CD14-positive monocyte (primary cell): ENCODE measurements around the gene SUN5. TPM values are rescaled to one million over a fixed set of nuclear protein-coding genes. Genes with fewer than 3 reads are reported as not detected.

ENCODE experiments used
- DNase-seq, 3 donors: peaks; one replicate each; pipeline ENCODE4 v3.0.0-alpha.2; 2011 to 2022
- H2AFZ ChIP-seq: 2 replicates; pipeline ENCODE4 v1.6.0; 2012; ENCODE audit warnings: mild to moderate bottlenecking, low read depth, low read length, inconsistent platforms; ENCODE audit not compliant: insufficient read depth, poor library complexity, severe bottlenecking
- H3K27ac ChIP-seq, 2 donors: 1 replicate in 1 of 2; 2 replicates in 1 of 2; pipeline ENCODE4 v1.5.1; 2012 to 2013; ENCODE audit warnings: low read length in 2 of 2, control low read depth in 1 of 2, inconsistent platforms in 1 of 2, low read depth in 1 of 2, mild to moderate bottlenecking in 1 of 2
- H3K27me3 ChIP-seq, 2 donors: one replicate each; pipeline versions ENCODE4 v1.6.0 to v1.6.1; 2011 to 2013; ENCODE audit warnings: low read length in 2 of 2; ENCODE audit not compliant: control insufficient read depth in 2 of 2, insufficient read depth in 2 of 2
- H3K36me3 ChIP-seq, 2 donors: replicated peaks in 1 of 2; 1 replicate in 1 of 2; 2 replicates in 1 of 2; pipeline versions ENCODE4 v1.5.1 to v1.6.1; 2012 to 2013; ENCODE audit warnings: low read length in 2 of 2, control low read depth in 1 of 2, inconsistent platforms in 1 of 2, mild to moderate bottlenecking in 1 of 2; ENCODE audit not compliant: insufficient read depth in 2 of 2, control insufficient read depth in 1 of 2
- H3K4me1 ChIP-seq, 2 donors: 1 replicate in 1 of 2; 2 replicates in 1 of 2; pipeline versions ENCODE4 v1.5.1 to v1.6.1; 2012 to 2013; ENCODE audit warnings: low read length in 2 of 2, control low read depth in 1 of 2, inconsistent platforms in 1 of 2, mild to moderate bottlenecking in 1 of 2, moderate library complexity in 1 of 2; ENCODE audit not compliant: insufficient read depth in 2 of 2, control insufficient read depth in 1 of 2
- H3K4me2 ChIP-seq: replicated peaks from 2 replicates; pipeline ENCODE3; 2012; ENCODE audit warnings: low read length, moderate library complexity, mild to moderate bottlenecking; ENCODE audit not compliant: poor library complexity, severe bottlenecking; ENCODE audit errors: extremely low read depth
- H3K4me3 ChIP-seq, 3 experiments: fragments of 200-600 bp in 1 of 3; sonication (generic) in 1 of 3; replicated peaks in 1 of 3; 1 replicate in 2 of 3; 2 replicates in 1 of 3; pipeline ENCODE4 v1.5.1; 2011 to 2013; ENCODE audit warnings: low read length in 3 of 3, mild to moderate bottlenecking in 3 of 3, control low read depth in 2 of 3, low read depth in 2 of 3, inconsistent platforms in 1 of 3, moderate library complexity in 1 of 3
- H3K79me2 ChIP-seq: 2 replicates; pipeline ENCODE4 v1.6.0; 2012; ENCODE audit warnings: mild to moderate bottlenecking, control low read depth, inconsistent platforms, low read length, moderate library complexity; ENCODE audit not compliant: insufficient read depth
- H3K9ac ChIP-seq: 2 replicates; pipeline ENCODE4 v1.6.0; 2017; ENCODE audit warnings: low read length, mild to moderate bottlenecking; ENCODE audit not compliant: insufficient read depth, poor library complexity, severe bottlenecking
- H3K9me3 ChIP-seq, 2 donors: replicated peaks in 1 of 2; 1 replicate in 1 of 2; 2 replicates in 1 of 2; pipeline versions ENCODE4 v1.5.1 to v1.6.1; 2012 to 2013; ENCODE audit warnings: low read length in 2 of 2, control low read depth in 1 of 2; ENCODE audit not compliant: control insufficient read depth in 1 of 2, insufficient read depth in 1 of 2
- H4K20me1 ChIP-seq: 2 replicates; pipeline ENCODE4 v1.6.0; 2012; ENCODE audit warnings: mild to moderate bottlenecking, low read length, control low read depth, moderate library complexity; ENCODE audit not compliant: insufficient read depth
- H3K27ac Mint-ChIP-seq, 7 donors: one replicate each; pipeline ENCODE4 v1.8.0; 2020; ENCODE audit warnings: mild to moderate bottlenecking in 7 of 7, mixed read lengths in 7 of 7, moderate library complexity in 6 of 7, inconsistent platforms in 2 of 7
- H3K27me3 Mint-ChIP-seq, 3 donors: one replicate each; pipeline ENCODE4 v1.8.0; 2021 to 2022; ENCODE audit warnings: low read depth in 3 of 3, mild to moderate bottlenecking in 3 of 3, mixed read lengths in 3 of 3, moderate library complexity in 3 of 3, inconsistent platforms in 1 of 3
- H3K36me3 Mint-ChIP-seq, 2 donors: one replicate each; pipeline ENCODE4 v1.8.0; 2020; ENCODE audit warnings: mixed read lengths in 2 of 2, inconsistent platforms in 1 of 2, mild to moderate bottlenecking in 1 of 2
- H3K4me1 Mint-ChIP-seq: one replicate; pipeline ENCODE4 v1.8.0; 2020; ENCODE audit warnings: mild to moderate bottlenecking, mixed read lengths
- H3K4me3 Mint-ChIP-seq, 2 donors: one replicate each; pipeline ENCODE4 v1.8.0; 2020; ENCODE audit warnings: mild to moderate bottlenecking in 2 of 2, mixed read lengths in 2 of 2, moderate library complexity in 1 of 2
- H3K9me3 Mint-ChIP-seq, 7 donors: one replicate each; pipeline ENCODE4 v1.8.0; 2020 to 2022; ENCODE audit warnings: mixed read lengths in 7 of 7, mild to moderate bottlenecking in 6 of 7, moderate library complexity in 6 of 7, inconsistent platforms in 2 of 7
- WGBS: methylation state at CpG from one replicate; pipeline ENCODE4 v1.1.5; 2013; ENCODE audit warnings: missing lambda C conversion rate; ENCODE audit not compliant: insufficient coverage; 5-methylcytosine and 5-hydroxymethylcytosine counted together
- intact Hi-C, 2 donors: fragments of 100-400 bp; cut with micrococcal nuclease; formaldehyde crosslinking; loops; one replicate each; pipeline versions ENCODE4 v1.15.0 to v1.15.1; 2023
- polyA plus RNA-seq, 3 donors: library from polyadenylated mRNA; depleted of rRNA in 1 of 3; unstranded in 2 of 3; stranded (reverse) in 1 of 3; fragments of 300-500 nt in 2 of 3; fragments of >200 nt in 1 of 3; fragmentation: Illumina TruSeq in 2 of 3; gene quantifications; 1 replicate in 2 of 3; 2 replicates in 1 of 3; pipeline ENCODE4 v1.2.3, GENCODE V29; 2012 to 2021
- TF ChIP-seq, protein P1 (sequence below): fragments of 200-600 bp; IDR thresholded peaks from one replicate; pipeline ENCODE4 v1.8.0; 2022; ENCODE audit warnings: antibody characterized with exemption, mild to moderate bottlenecking

SUN5 gene
- polyA plus RNA-seq, 3 donors: not detected

DNA sequence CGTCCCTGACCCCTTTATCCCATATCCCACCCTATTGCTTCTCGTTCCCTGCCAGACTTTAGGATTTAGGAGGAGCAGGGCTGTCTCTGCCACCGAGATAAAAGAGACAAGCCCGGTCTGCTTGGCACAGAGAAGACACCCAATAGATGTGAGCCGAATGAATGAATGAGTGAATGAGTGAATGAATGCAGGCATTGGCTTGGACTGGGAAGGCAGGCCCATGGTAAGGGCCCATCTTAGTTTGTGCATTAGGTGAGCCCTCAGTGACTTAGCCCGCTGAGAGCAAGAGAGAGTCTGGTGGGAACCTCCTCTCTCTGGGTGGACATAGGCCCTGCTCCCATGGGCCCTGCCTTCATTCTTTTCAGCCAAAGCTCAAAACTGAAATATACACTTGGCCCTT is 26.3 kb upstream of the SUN5 start:
- H3K79me2 ChIP-seq: no peaks in the 10 kb centered on the region
- WGBS: 94% methylated on average over 4 of the region's 6 CpGs
- H3K9me3 ChIP-seq: no peaks in the 10 kb centered on the region
- no peak for DNase-seq
- no peak overlapping the region for H3K27ac ChIP-seq
- intact Hi-C loops: no loop called here
- H3K27ac Mint-ChIP-seq: no peak overlapping the region
- H3K27me3 ChIP-seq: no peaks in the 10 kb centered on the region
- no peaks in the 10 kb centered on the region for H3K4me1 ChIP-seq
- H4K20me1 ChIP-seq: no peaks in the 10 kb centered on the region
- H3K4me2 ChIP-seq: no peak overlapping the region
- peaks cover 0 to 5% (median 4%) of the 10 kb centered on the region in 3 donors for H3K27me3 Mint-ChIP-seq
- no peak overlapping the region for H3K9ac ChIP-seq
- H3K4me1 Mint-ChIP-seq: no peaks in the 10 kb centered on the region
- TF ChIP-seq, protein P1, sequence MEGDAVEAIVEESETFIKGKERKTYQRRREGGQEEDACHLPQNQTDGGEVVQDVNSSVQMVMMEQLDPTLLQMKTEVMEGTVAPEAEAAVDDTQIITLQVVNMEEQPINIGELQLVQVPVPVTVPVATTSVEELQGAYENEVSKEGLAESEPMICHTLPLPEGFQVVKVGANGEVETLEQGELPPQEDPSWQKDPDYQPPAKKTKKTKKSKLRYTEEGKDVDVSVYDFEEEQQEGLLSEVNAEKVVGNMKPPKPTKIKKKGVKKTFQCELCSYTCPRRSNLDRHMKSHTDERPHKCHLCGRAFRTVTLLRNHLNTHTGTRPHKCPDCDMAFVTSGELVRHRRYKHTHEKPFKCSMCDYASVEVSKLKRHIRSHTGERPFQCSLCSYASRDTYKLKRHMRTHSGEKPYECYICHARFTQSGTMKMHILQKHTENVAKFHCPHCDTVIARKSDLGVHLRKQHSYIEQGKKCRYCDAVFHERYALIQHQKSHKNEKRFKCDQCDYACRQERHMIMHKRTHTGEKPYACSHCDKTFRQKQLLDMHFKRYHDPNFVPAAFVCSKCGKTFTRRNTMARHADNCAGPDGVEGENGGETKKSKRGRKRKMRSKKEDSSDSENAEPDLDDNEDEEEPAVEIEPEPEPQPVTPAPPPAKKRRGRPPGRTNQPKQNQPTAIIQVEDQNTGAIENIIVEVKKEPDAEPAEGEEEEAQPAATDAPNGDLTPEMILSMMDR: no peak
- H3K4me3 ChIP-seq: no peak overlapping the region
- H3K36me3 Mint-ChIP-seq: no peaks in the 10 kb centered on the region
- no peak overlapping the region for H2AFZ ChIP-seq
- H3K9me3 Mint-ChIP-seq: no peaks in the 10 kb centered on the region
- H3K36me3 ChIP-seq: no peaks in the 10 kb centered on the region
- no peak overlapping the region for H3K4me3 Mint-ChIP-seq

DNA sequence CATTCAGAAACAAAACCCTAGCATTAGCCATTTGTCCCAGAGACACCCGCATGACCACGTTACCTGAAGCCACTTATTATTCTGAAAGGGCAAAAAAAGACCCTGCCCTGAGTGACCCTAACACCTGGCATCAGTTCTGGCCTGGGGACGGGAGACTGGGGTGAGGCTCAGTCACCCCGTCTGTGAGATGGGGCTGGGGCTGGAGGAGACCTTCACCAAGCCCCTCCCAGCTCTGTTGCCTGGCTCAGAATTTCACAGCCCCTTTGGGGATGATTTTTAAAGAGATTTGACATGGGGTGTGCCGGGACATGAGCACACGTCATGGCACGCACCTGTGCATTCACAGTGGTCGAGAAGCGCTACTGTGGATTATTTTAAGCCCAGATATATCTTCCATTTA is 25.8 kb upstream of the SUN5 start:
- Histone ChIP-seq H3K36me3 (no peaks in the 10 kb centered on the region), H3K27ac (no peak overlapping the region), H3K9ac (no peak overlapping the region), H3K4me1 (no peaks in the 10 kb centered on the region), H3K4me3 (no peak overlapping the region), H3K79me2 (no peaks in the 10 kb centered on the region), H3K9me3 (no peaks in the 10 kb centered on the region), H4K20me1 (no peaks in the 10 kb centered on the region), H2AFZ (no peak overlapping the region), H3K4me2 (no peak overlapping the region), H3K27me3 (no peaks in the 10 kb centered on the region)
- Mint-ChIP-seq H3K9me3 (no peaks in the 10 kb centered on the region), H3K27me3 (peaks cover 0 to 4% (median 4%) of the 10 kb centered on the region in 3 donors), H3K36me3 (no peaks in the 10 kb centered on the region), H3K4me3 (no peak overlapping the region), H3K27ac (no peak overlapping the region), H3K4me1 (no peaks in the 10 kb centered on the region)
- TF ChIP-seq, protein P1: no peak
- 93% methylated on average over 7 of the region's 9 CpGs for WGBS
- no peak for DNase-seq
- intact Hi-C loops: no loop called here
